NB4 (cell line): ENCODE measurements around the gene CBFA2T2.

ENCODE experiments used
- MYC ChIP-seq: IDR thresholded peaks from 2 replicates; pipeline ENCODE4 v1.6.1; 2011; ENCODE audit warnings: low read depth, low read length
- POLR2A ChIP-seq: IDR thresholded peaks from 2 replicates; pipeline ENCODE4 v1.6.1; 2011; ENCODE audit warnings: mild to moderate bottlenecking; ENCODE audit not compliant: insufficient read length; ENCODE audit errors: extremely low read depth
- TF ChIP-seq, protein P1 (sequence below): IDR thresholded peaks from one replicate; pipeline ENCODE4 v1.5.1; 2012; ENCODE audit warnings: low read depth, low read length
- TF ChIP-seq, protein P2 (sequence below): IDR thresholded peaks from 2 replicates; pipeline ENCODE4 v1.6.1; 2011; ENCODE audit warnings: low read depth, low read length

DNA sequence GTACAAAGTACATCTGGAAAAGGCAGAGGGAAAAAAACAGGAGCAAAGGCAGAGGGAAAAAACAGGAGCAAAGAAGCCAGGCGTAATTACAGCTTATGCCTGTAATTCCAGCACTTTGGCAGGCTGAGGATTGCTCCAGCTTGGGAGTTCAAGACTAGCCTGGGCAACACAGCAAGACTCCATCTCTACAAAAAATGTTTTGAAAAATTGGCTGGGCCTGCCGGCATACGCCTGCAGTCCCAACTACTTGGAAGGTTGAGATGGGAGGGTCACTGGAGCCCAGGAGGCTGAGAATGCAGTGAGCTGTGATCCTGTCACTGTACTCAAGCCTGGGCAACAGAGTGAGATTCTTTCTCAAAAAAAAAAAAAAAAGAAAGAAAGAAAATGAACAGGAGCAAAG is 19.0 kb upstream of the CBFA2T2 start:
- TF ChIP-seq, protein P1, sequence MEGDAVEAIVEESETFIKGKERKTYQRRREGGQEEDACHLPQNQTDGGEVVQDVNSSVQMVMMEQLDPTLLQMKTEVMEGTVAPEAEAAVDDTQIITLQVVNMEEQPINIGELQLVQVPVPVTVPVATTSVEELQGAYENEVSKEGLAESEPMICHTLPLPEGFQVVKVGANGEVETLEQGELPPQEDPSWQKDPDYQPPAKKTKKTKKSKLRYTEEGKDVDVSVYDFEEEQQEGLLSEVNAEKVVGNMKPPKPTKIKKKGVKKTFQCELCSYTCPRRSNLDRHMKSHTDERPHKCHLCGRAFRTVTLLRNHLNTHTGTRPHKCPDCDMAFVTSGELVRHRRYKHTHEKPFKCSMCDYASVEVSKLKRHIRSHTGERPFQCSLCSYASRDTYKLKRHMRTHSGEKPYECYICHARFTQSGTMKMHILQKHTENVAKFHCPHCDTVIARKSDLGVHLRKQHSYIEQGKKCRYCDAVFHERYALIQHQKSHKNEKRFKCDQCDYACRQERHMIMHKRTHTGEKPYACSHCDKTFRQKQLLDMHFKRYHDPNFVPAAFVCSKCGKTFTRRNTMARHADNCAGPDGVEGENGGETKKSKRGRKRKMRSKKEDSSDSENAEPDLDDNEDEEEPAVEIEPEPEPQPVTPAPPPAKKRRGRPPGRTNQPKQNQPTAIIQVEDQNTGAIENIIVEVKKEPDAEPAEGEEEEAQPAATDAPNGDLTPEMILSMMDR = no peak
- TF ChIP-seq POLR2A (no peak), MYC (no peak)
- TF ChIP-seq, protein P2, sequence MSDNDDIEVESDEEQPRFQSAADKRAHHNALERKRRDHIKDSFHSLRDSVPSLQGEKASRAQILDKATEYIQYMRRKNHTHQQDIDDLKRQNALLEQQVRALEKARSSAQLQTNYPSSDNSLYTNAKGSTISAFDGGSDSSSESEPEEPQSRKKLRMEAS = no peak
